Measurements from ENCODE around the gene EVC.

The EVC gene

DNA sequence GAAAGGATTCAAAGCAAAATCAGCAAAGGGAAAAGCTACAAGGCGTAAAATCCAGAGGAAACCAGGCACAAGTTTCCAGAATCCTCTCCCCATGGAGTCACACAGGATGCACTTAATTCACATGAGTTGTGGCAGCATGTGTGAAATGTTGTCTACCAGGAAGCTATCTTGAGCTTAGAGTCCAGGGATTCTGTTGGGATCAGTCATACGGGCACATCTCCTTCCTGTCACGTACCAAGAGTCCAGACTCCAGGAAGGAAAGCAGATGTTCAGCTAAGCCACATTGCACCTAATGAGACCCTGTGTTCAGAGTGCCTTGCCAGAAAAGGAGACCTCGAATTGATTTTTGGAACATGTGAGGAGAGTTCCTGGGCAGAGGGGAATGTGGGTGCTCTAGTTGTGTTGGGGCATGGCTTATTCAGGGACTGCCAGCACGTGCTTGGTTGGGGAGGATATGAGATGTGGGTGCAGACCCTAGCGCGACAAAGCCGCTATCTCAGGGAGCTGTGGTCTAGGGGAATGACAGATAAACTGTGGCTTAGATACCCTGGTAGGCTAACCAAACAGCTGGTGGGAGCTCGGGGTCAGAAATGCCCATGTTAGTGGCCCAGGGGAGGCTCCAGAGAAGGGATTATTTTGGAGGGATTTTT lies 70.0 kb downstream of the EVC start:
- TF ChIP-seq, protein P1, sequence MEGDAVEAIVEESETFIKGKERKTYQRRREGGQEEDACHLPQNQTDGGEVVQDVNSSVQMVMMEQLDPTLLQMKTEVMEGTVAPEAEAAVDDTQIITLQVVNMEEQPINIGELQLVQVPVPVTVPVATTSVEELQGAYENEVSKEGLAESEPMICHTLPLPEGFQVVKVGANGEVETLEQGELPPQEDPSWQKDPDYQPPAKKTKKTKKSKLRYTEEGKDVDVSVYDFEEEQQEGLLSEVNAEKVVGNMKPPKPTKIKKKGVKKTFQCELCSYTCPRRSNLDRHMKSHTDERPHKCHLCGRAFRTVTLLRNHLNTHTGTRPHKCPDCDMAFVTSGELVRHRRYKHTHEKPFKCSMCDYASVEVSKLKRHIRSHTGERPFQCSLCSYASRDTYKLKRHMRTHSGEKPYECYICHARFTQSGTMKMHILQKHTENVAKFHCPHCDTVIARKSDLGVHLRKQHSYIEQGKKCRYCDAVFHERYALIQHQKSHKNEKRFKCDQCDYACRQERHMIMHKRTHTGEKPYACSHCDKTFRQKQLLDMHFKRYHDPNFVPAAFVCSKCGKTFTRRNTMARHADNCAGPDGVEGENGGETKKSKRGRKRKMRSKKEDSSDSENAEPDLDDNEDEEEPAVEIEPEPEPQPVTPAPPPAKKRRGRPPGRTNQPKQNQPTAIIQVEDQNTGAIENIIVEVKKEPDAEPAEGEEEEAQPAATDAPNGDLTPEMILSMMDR (conservative IDR thresholded peaks at IDR 0.05; ENCODE audit: low read length), result no peak
- peak; percentile 94 for DNase-seq (ENCODE audit: low read depth)
- no peak overlapping the region for H3K4me3 ChIP-seq (ENCODE audit: low read length)

DNA sequence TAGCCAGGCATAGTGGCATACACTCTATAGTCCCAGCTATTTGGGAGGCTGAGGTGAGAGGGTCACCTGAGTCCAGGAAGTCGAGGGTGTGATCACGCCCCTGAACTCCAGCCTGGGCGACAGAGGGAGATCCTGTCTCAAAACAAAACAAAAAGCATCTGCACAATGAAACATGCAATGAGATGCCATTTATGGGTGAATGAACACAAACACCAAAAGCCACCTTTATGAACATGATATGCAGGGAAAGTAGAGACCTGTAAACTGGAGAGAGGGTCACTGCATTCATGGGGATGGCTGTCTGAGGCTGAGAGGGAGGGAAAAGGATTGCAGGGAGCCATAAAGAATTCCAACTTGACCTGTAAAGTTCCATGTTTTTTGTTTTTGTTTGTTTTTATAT lies 70.7 kb downstream of the EVC start:
- no peak for DNase-seq (ENCODE audit: low read depth)
- H3K4me3 ChIP-seq (ENCODE audit: low read length), result no peak overlapping the region
- TF ChIP-seq, protein P1 (conservative IDR thresholded peaks at IDR 0.05; ENCODE audit: low read length), result no peak

GRCh38 chr4:5782829-5783476 lies 72.0 kb downstream of the EVC start:
- no peak for DNase-seq (ENCODE audit: low read depth)
- H3K4me3 ChIP-seq (ENCODE audit: low read length), result no peak overlapping the region
- TF ChIP-seq, protein P1 (conservative IDR thresholded peaks at IDR 0.05; ENCODE audit: low read length), result no peak

DNA sequence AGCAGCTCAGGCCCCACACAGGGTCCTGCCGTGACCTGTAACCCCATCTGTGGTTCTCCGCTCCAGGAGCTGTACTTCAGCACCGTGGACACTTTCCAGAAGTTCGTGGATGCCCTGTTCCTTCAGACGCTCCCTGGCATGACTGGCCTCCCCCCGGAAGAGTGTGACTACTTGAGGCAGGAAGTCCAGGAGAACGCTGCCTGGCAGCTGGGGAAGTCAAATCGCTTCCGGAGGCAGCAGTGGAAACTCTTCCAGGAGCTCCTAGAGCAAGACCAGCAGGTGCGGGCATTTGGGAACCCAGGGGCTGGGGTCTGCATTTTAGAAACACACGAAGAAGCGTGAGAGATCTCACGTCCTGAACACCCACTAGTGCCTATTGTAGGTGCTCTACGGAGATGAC lies 72.5 kb downstream of the EVC start:
- no peak overlapping the region for H3K4me3 ChIP-seq (ENCODE audit: low read length)
- TF ChIP-seq, protein P1 (conservative IDR thresholded peaks at IDR 0.05; ENCODE audit: low read length), result no peak

DNA sequence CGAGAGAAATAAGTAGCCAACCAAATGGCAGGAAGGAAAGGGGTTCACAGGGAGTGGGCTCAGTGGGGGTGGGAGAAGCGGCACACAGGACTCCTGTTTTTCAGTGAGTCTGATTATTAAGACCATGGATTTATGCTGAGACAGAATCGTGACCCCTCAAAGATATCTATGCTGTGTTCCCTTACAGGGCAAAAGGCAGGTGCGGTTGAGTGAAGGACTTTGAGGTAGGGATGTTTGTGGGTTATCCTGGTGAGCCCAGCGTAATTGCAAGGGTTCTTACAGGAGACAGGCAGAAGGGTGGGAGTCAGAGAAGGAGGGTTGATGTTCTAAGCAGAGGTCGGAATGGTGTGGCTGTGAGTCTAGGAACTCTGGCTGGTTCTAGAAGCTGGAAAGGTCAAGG lies 73.0 kb downstream of the EVC start:
- DNase-seq (ENCODE audit: low read depth), result no peak
- TF ChIP-seq, protein P1 (conservative IDR thresholded peaks at IDR 0.05; ENCODE audit: low read length), result no peak

More for the DNA sequence above, 72.5 kb downstream of the EVC start:
- DNase-seq (ENCODE audit: low read depth), result no peak

GRCh38 chr4:5784960-5785611 lies 74.1 kb downstream of the EVC start:
- TF ChIP-seq, protein P1 (conservative IDR thresholded peaks at IDR 0.05; ENCODE audit: low read length), result no peak
- H3K4me3 ChIP-seq (ENCODE audit: low read length), result no peak overlapping the region
- DNase-seq (ENCODE audit: low read depth), result peak; percentile 34

More for the DNA sequence above, 73.0 kb downstream of the EVC start:
- no peak overlapping the region for H3K4me3 ChIP-seq (ENCODE audit: low read length)
